ENCODE results near the gene POLR2C. TPM values are rescaled to one million over a fixed set of nuclear protein-coding genes. Genes with fewer than 3 reads are reported as not detected.
"Not testable (repeated sequence)": the region's sequence is repeated elsewhere in the genome, so short reads cannot be mapped to it uniquely, and the experiment has no call there.

The POLR2C gene
- total RNA-seq, 1 experiment from 2014 or later, result 137 TPM

- peak; percentile 56 for DNase-seq (ENCODE audit: low read depth)
These were observed 16.9 kb downstream of the POLR2C start for GRCh38 chr16:57479205-57479975.

GRCh38 chr16:57479976-57480753, 17.7 kb downstream of the POLR2C start:
- DNase-seq (ENCODE audit: low read depth), result no peak

- DNase-seq (ENCODE audit: low read depth), result no peak
These were observed 18.3 kb downstream of the POLR2C start for GRCh38 chr16:57480754-57481230.

- no peak for DNase-seq (ENCODE audit: low read depth)
These were observed 18.9 kb downstream of the POLR2C start for GRCh38 chr16:57481421-57481820.

- no peak for DNase-seq (ENCODE audit: low read depth)
These were observed 20.5 kb downstream of the POLR2C start for GRCh38 chr16:57482845-57483545.

GRCh38 chr16:57483725-57484514, 21.4 kb downstream of the POLR2C start:
- no peak for DNase-seq (ENCODE audit: low read depth)

- no peak for DNase-seq (ENCODE audit: low read depth)
These were observed 22.1 kb downstream of the POLR2C start for GRCh38 chr16:57484515-57485005.

- DNase-seq (ENCODE audit: low read depth), result no peak
These were observed 22.8 kb downstream of the POLR2C start for GRCh38 chr16:57485091-57485915.

- peak; percentile 79 for DNase-seq (ENCODE audit: low read depth)
These were observed 23.7 kb downstream of the POLR2C start, which contains the start of gene DOK4 for GRCh38 chr16:57485916-57486857. Gene DOK4 (minus strand): TSS chr16:57486493. CDS start chr16:57479507, 6,986 bp downstream.

- DNase-seq (ENCODE audit: low read depth), result no peak
These were observed 24.7 kb downstream of the POLR2C start for GRCh38 chr16:57486858-57487834.

GRCh38 chr16:57489229-57489628, 26.8 kb downstream of the POLR2C start:
- DNase-seq (ENCODE audit: low read depth), result no peak

GRCh38 chr16:57493767-57494166, 31.3 kb downstream of the POLR2C start:
- no peak for DNase-seq (ENCODE audit: low read depth)

GRCh38 chr16:57497121-57497520, 34.6 kb downstream of the POLR2C start:
- no peak for DNase-seq (ENCODE audit: low read depth)

GRCh38 chr16:57498031-57498430, 35.6 kb downstream of the POLR2C start:
- DNase-seq (ENCODE audit: low read depth), result no peak

GRCh38 chr16:57499941-57500340, 37.5 kb downstream of the POLR2C start:
- not testable (repeated sequence) for DNase-seq (ENCODE audit: low read depth)

GRCh38 chr16:57500578-57501111, 38.2 kb downstream of the POLR2C start:
- DNase-seq (ENCODE audit: low read depth), result no peak

GRCh38 chr16:57501492-57501891, 39.0 kb downstream of the POLR2C start:
- DNase-seq (ENCODE audit: low read depth), result no peak
